Lower leg skin (tissue), 4 donors: ENCODE measurements around the gene GABRB3. TPM values are rescaled to one million over a fixed set of nuclear protein-coding genes. Genes with fewer than 3 reads are reported as not detected.

ENCODE experiments used
- DNase-seq, 2 donors: peaks; one replicate each; pipeline ENCODE4 v3.0.0-alpha.2; 2019; ENCODE audit warnings: low spot score in 2 of 2
- H3K4me3 ChIP-seq: fragments of 200-600 bp; sonication (generic); 2 replicates; pipeline ENCODE4 v1.5.1; 2017; ENCODE audit warnings: mild to moderate bottlenecking, low read depth; ENCODE audit not compliant: poor library complexity, severe bottlenecking
- CTCF ChIP-seq, 3 donors: fragments of 450-650 bp; IDR thresholded peaks; one replicate each; pipeline ENCODE4 v1.5.1; 2016; ENCODE audit warnings: antibody characterized with exemption in 3 of 3, mild to moderate bottlenecking in 3 of 3, moderate library complexity in 2 of 3
- POLR2A ChIP-seq, 2 donors: fragments of 450-650 bp; IDR thresholded peaks; one replicate each; pipeline ENCODE4 v1.6.1; 2016 to 2017; ENCODE audit warnings: antibody characterized with exemption in 2 of 2, mild to moderate bottlenecking in 1 of 2, moderate library complexity in 1 of 2
- WGBS, 2 donors: methylation state at CpG; one replicate each; pipeline ENCODE4 v1.1.5; 2018; 5-methylcytosine and 5-hydroxymethylcytosine counted together
- intact Hi-C: fragments of 100-400 bp; cut with DNase I; formaldehyde crosslinking; loops from one replicate; pipeline ENCODE4 v1.15.0; 2023; ENCODE audit warnings: low total_unique reads
- total RNA-seq, 4 donors: library from RNA; depleted of rRNA; stranded (reverse); fragments of >200 nt; gene quantifications; one replicate each; pipeline ENCODE4 v1.1.0, GENCODE V29; 2016

Gene GABRB3
- total RNA-seq, 4 donors from 2014 or later = 0.13 to 4.6 (median 1.1) TPM

- 63 to 70% methylated on average over 2 of the region's 2 CpGs for WGBS, 2 donors
- H3K4me3 ChIP-seq = no peak overlapping the region
- no peak for TF ChIP-seq POLR2A (IDR thresholded peaks at IDR 0.05)
- TF ChIP-seq CTCF (IDR thresholded peaks at IDR 0.05) = no peak
- DNase-seq = no peak
- intact Hi-C loops = no loop called here
These were observed 235.2 kb downstream of the GABRB3 start for GRCh38 chr15:26537663-26538062.

- 65 to 92% methylated on average over 4 of the region's 4 CpGs for WGBS, 2 donors
- intact Hi-C loops = no loop called here
- TF ChIP-seq CTCF (IDR thresholded peaks at IDR 0.05) (no peak), POLR2A (IDR thresholded peaks at IDR 0.05) (no peak)
- no peak overlapping the region for H3K4me3 ChIP-seq
- DNase-seq = no peak
These were observed 241.4 kb downstream of the GABRB3 start for GRCh38 chr15:26531489-26531888.

GRCh38 chr15:26525096-26525495 is 247.8 kb downstream of the GABRB3 start:
- WGBS, 2 donors = 72 to 83% methylated on average over 2 of the region's 2 CpGs
- intact Hi-C loops = no loop called here

GRCh38 chr15:26521691-26522198 is 251.1 kb downstream of the GABRB3 start:
- no peak overlapping the region for H3K4me3 ChIP-seq
- WGBS, 2 donors = 64 to 65% methylated on average over 9 of the region's 9 CpGs
- DNase-seq = no peak
- intact Hi-C loops = no loop called here
- TF ChIP-seq POLR2A (IDR thresholded peaks at IDR 0.05) (no peak), CTCF (IDR thresholded peaks at IDR 0.05) (no peak)

More at GRCh38 chr15:26525096-26525495, 247.8 kb downstream of the GABRB3 start:
- no peak for TF ChIP-seq CTCF (IDR thresholded peaks at IDR 0.05)
- TF ChIP-seq POLR2A (IDR thresholded peaks at IDR 0.05) = no peak
- DNase-seq = no peak
- no peak overlapping the region for H3K4me3 ChIP-seq

GRCh38 chr15:26521130-26521529 is 251.7 kb downstream of the GABRB3 start:
- WGBS, 2 donors = 63 to 66% methylated on average over 8 of the region's 8 CpGs

More at GRCh38 chr15:26521130-26521529, 251.7 kb downstream of the GABRB3 start:
- DNase-seq = no peak
- intact Hi-C loops = no loop called here
- TF ChIP-seq POLR2A (IDR thresholded peaks at IDR 0.05) (no peak), CTCF (IDR thresholded peaks at IDR 0.05) (no peak)
- no peak overlapping the region for H3K4me3 ChIP-seq
